BLaER1 (cell line): ENCODE results near the gene PDGFD.

Experiments used
- H3K27ac ChIP-seq: shearing (Covaris generic); formaldehyde crosslinking; 2 replicates; pipeline ENCODE4 v1.8.1; 2022
- H3K27me3 ChIP-seq: shearing (Covaris generic); formaldehyde crosslinking; 2 replicates; pipeline ENCODE4 v1.8.1; 2022
- H3K36me3 ChIP-seq: shearing (Covaris generic); formaldehyde crosslinking; 2 replicates; pipeline ENCODE4 v1.8.1; 2022
- H3K4me1 ChIP-seq: shearing (Covaris generic); formaldehyde crosslinking; 2 replicates; pipeline ENCODE4 v1.8.1; 2022
- H3K4me2 ChIP-seq: shearing (Covaris generic); formaldehyde crosslinking; 2 replicates; pipeline ENCODE4 v1.8.1; 2022
- H3K4me3 ChIP-seq: shearing (Covaris generic); formaldehyde crosslinking; 2 replicates; pipeline ENCODE4 v1.8.1; 2022
- H3K9ac ChIP-seq: shearing (Covaris generic); formaldehyde crosslinking; 2 replicates; pipeline ENCODE4 v1.8.1; 2022
- H3K9me3 ChIP-seq: shearing (Covaris generic); formaldehyde crosslinking; 2 replicates; pipeline ENCODE4 v1.8.1; 2022
- H4K20me1 ChIP-seq: shearing (Covaris generic); formaldehyde crosslinking; 2 replicates; pipeline ENCODE4 v1.8.1; 2022
- Cebpa-rat ChIP-seq: shearing (Covaris generic); IDR thresholded peaks from 2 replicates; pipeline ENCODE4 v1.8.1; 2022

Gene PDGFD

GRCh38 chr11:103994094-103994493 lies 169.9 kb downstream of the PDGFD start:
- H3K27ac ChIP-seq = no peak overlapping the region
- no peaks in the 10 kb centered on the region for H3K27me3 ChIP-seq
- H3K9me3 ChIP-seq = no peaks in the 10 kb centered on the region
- H3K9ac ChIP-seq = no peak overlapping the region
- H3K4me3 ChIP-seq = no peak overlapping the region
- no peak for TF ChIP-seq Cebpa-rat
- H4K20me1 ChIP-seq = no peaks in the 10 kb centered on the region
- no peaks in the 10 kb centered on the region for H3K4me1 ChIP-seq
- no peak overlapping the region for H3K4me2 ChIP-seq
- H3K36me3 ChIP-seq = no peaks in the 10 kb centered on the region

- H3K36me3 ChIP-seq = no peaks in the 10 kb centered on the region
- no peak overlapping the region for H3K4me2 ChIP-seq
- no peaks in the 10 kb centered on the region for H3K4me1 ChIP-seq
- no peaks in the 10 kb centered on the region for H3K27me3 ChIP-seq
- no peak overlapping the region for H3K27ac ChIP-seq
- H3K4me3 ChIP-seq = no peak overlapping the region
- no peak overlapping the region for H3K9ac ChIP-seq
- no peaks in the 10 kb centered on the region for H3K9me3 ChIP-seq
- TF ChIP-seq Cebpa-rat = no peak
- H4K20me1 ChIP-seq = no peaks in the 10 kb centered on the region
These were observed 170.4 kb downstream of the PDGFD start for GRCh38 chr11:103993507-103993906.

- no peak overlapping the region for H3K27ac ChIP-seq
- no peak for TF ChIP-seq Cebpa-rat
- no peaks in the 10 kb centered on the region for H3K36me3 ChIP-seq
- H3K4me2 ChIP-seq = no peak overlapping the region
- H3K9me3 ChIP-seq = no peaks in the 10 kb centered on the region
- no peaks in the 10 kb centered on the region for H3K27me3 ChIP-seq
- no peaks in the 10 kb centered on the region for H3K4me1 ChIP-seq
- no peak overlapping the region for H3K9ac ChIP-seq
- no peak overlapping the region for H3K4me3 ChIP-seq
- no peaks in the 10 kb centered on the region for H4K20me1 ChIP-seq
These were observed 175.4 kb downstream of the PDGFD start for GRCh38 chr11:103988595-103988969.

- no peaks in the 10 kb centered on the region for H3K36me3 ChIP-seq
- no peaks in the 10 kb centered on the region for H3K9me3 ChIP-seq
- no peak overlapping the region for H3K4me2 ChIP-seq
- no peak overlapping the region for H3K4me3 ChIP-seq
- H3K27me3 ChIP-seq = no peaks in the 10 kb centered on the region
- H4K20me1 ChIP-seq = no peaks in the 10 kb centered on the region
- no peaks in the 10 kb centered on the region for H3K4me1 ChIP-seq
- TF ChIP-seq Cebpa-rat = no peak
- H3K9ac ChIP-seq = no peak overlapping the region
- H3K27ac ChIP-seq = no peak overlapping the region
These were observed 176.0 kb downstream of the PDGFD start for GRCh38 chr11:103987629-103988594.

- no peak overlapping the region for H3K9ac ChIP-seq
- H3K27me3 ChIP-seq = no peaks in the 10 kb centered on the region
- no peak overlapping the region for H3K27ac ChIP-seq
- H3K4me3 ChIP-seq = no peak overlapping the region
- TF ChIP-seq Cebpa-rat = no peak
- no peaks in the 10 kb centered on the region for H3K4me1 ChIP-seq
- no peaks in the 10 kb centered on the region for H3K9me3 ChIP-seq
- no peaks in the 10 kb centered on the region for H3K36me3 ChIP-seq
- H3K4me2 ChIP-seq = no peak overlapping the region
- no peaks in the 10 kb centered on the region for H4K20me1 ChIP-seq
These were observed 178.9 kb downstream of the PDGFD start for GRCh38 chr11:103985041-103985440.

GRCh38 chr11:103980108-103980507 lies 183.8 kb downstream of the PDGFD start:
- H3K27ac ChIP-seq = no peak overlapping the region
- no peak overlapping the region for H3K9ac ChIP-seq
- H3K27me3 ChIP-seq = no peaks in the 10 kb centered on the region
- H4K20me1 ChIP-seq = no peaks in the 10 kb centered on the region
- H3K36me3 ChIP-seq = no peaks in the 10 kb centered on the region
- H3K4me2 ChIP-seq = no peak overlapping the region
- no peak for TF ChIP-seq Cebpa-rat
- H3K4me3 ChIP-seq = no peak overlapping the region
- no peaks in the 10 kb centered on the region for H3K9me3 ChIP-seq
- H3K4me1 ChIP-seq = no peaks in the 10 kb centered on the region

GRCh38 chr11:103978616-103979595 lies 185.0 kb downstream of the PDGFD start:
- no peak overlapping the region for H3K4me2 ChIP-seq

GRCh38 chr11:103972013-103972412 lies 191.9 kb downstream of the PDGFD start:
- no peak overlapping the region for H3K9ac ChIP-seq
- H3K9me3 ChIP-seq = no peaks in the 10 kb centered on the region
- H3K27me3 ChIP-seq = no peaks in the 10 kb centered on the region
- no peak for TF ChIP-seq Cebpa-rat
- no peak overlapping the region for H3K4me3 ChIP-seq
- H3K4me2 ChIP-seq = no peak overlapping the region
- no peaks in the 10 kb centered on the region for H3K36me3 ChIP-seq
- no peaks in the 10 kb centered on the region for H3K4me1 ChIP-seq
- no peaks in the 10 kb centered on the region for H4K20me1 ChIP-seq
- no peak overlapping the region for H3K27ac ChIP-seq

More at GRCh38 chr11:103978616-103979595, 185.0 kb downstream of the PDGFD start:
- H3K4me1 ChIP-seq = no peaks in the 10 kb centered on the region
- no peak overlapping the region for H3K9ac ChIP-seq
- no peaks in the 10 kb centered on the region for H3K36me3 ChIP-seq
- H3K27ac ChIP-seq = no peak overlapping the region
- no peaks in the 10 kb centered on the region for H4K20me1 ChIP-seq
- no peaks in the 10 kb centered on the region for H3K27me3 ChIP-seq
- no peak for TF ChIP-seq Cebpa-rat
- H3K9me3 ChIP-seq = no peaks in the 10 kb centered on the region
- no peak overlapping the region for H3K4me3 ChIP-seq

- Histone ChIP-seq H3K4me1 (no peaks in the 10 kb centered on the region), H3K36me3 (no peaks in the 10 kb centered on the region), H3K9ac (no peak overlapping the region), H3K27me3 (no peaks in the 10 kb centered on the region), H4K20me1 (no peaks in the 10 kb centered on the region), H3K27ac (no peak overlapping the region), H3K4me3 (no peak overlapping the region), H3K9me3 (no peaks in the 10 kb centered on the region), H3K4me2 (no peak overlapping the region)
- TF ChIP-seq Cebpa-rat = no peak
These were observed 193.2 kb downstream of the PDGFD start for GRCh38 chr11:103970701-103971249.
